Cerebellar cortex (tissue), 1 donor: ENCODE measurements around the gene SCFD2.
"Not testable (repeated sequence)": the region's sequence is repeated elsewhere in the genome, so short reads cannot be mapped to it uniquely, and the experiment has no call there.

ENCODE experiments used
- DNase-seq: peaks from one replicate; pipeline ENCODE4 v3.0.0-alpha.2; 2015; ENCODE audit warnings: low spot score

The SCFD2 gene

DNA sequence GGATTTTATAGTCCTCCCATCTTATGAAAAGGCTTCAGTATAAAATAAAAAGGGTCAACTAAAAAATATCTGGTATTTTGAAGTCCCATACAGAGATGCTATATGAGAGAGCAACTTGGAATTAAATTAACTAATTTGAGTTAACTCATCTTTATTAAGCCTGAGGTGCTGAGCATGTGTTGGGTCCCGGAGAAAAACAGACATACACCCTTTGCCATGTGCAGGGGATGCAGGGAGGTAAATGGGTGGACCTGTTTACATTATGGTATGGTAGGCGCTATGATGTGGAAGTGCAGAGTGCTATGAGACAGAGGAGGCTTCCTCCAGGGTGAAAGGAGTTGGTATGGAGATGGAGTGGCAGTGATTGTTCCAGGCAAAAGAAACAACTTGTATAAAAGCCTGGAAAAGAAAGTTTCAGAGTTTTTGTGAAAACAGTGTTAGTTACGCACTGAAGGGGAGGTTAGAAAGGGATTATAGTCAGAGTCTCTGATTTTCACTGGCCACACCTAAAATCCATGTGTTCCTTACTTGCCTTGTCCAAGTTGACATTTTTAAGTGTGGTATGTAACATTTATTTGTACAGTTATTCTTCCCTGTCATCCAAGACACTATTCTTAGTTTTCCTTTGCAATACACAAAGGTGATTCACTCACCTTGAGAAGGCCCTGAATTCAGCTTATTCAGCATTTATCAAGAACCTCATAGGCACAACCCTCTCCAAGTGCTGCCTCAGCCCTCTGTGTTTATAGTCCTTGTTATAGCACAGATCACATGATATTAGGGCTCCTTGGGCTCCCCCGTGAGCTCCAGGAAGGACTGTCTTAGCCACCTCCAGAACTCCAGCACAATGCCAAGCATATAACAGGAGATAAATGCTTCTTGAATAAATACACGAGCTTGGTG is 351.7 kb downstream of the SCFD2 start:
- DNase-seq, result no peak

- no peak for DNase-seq
Measured at GRCh38 chr4:53012738-53013137, 353.1 kb downstream of the SCFD2 start.

GRCh38 chr4:53011259-53011905 is 354.5 kb downstream of the SCFD2 start:
- DNase-seq, result no peak

DNA sequence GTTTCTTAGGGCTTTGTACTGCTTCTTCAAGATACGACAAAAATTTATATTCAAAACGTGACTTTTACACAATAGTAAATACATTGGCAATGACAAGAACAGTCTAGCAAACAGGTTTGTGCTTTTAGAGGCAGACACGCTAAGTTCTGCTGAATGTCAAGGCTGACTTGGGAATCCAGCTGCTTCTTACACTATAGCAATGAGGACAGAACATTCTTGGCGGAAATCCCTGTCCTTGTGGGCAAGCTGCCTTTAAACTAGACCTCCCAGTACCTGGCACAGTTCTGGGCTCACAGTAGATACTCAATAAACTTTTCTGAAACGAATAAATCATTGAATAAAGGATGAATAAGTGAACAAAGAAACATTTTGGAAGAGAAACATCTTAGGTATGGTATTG is 355.5 kb downstream of the SCFD2 start:
- no peak for DNase-seq

- DNase-seq, result no peak
Measured at GRCh38 chr4:53009824-53010223, 356.0 kb downstream of the SCFD2 start.

DNA sequence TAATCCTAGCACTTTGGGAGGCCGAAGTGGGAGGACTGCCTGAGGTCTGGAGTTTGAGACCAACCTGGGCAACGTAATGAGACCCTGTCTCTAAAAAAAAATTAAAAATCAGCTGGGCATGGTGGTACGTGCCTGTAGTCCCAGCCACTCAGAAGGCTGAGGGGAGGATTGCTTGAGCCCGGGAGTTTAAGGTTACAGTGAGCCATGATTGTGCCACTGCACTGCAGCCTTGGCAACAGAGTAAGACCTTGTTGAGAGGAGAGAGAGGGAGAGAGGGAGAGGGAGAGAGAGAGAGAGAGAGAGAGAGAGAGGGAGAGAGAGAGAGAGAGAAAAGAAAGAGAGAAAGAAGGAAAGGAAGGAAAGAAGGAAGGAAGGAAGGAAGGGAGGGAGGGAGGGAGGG is 358.8 kb downstream of the SCFD2 start:
- DNase-seq, result no peak

DNA sequence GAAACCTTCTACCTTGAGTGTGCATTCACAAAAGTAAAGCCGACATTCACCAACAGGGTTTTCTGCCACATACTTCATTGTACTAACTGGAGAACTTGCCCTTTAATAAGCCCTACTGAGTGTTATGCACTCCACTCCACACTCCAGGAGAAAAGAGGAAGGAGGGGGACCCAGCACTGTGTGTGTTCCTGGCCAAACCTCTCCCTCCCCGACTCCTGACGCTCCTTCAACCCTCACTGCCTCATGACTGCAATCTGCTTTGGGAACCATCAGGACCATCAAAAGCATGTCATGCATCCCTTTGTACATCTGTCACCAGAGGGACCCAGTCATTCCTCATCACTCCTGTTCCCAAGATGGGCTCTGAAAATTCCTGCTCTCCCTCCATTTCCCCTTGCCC is 360.1 kb downstream of the SCFD2 start:
- no peak for DNase-seq

DNA sequence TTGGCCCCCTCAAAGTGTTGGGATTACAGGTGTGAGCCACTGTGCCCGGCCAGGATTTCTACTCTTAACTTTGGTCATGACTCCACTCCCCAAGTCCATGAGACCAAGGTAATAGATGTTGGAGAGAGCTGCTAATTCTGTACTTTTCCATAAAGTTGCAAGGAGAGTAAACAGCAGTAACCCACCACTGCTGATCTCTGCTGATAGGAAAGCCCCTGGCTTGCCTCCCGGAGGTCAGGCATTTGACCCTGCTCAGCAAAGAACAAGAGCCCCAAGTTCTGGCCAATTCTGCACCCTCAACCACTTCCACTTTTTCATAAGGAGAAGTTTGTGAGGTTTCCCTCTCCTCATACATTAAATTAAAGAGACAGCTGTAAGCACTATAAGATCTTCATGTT is 360.7 kb downstream of the SCFD2 start:
- no peak for DNase-seq

GRCh38 chr4:53004497-53005148 is 361.2 kb downstream of the SCFD2 start:
- DNase-seq, result no peak

- no peak for DNase-seq
Measured at GRCh38 chr4:53003959-53004358, 361.9 kb downstream of the SCFD2 start.

- no peak for DNase-seq
Measured at GRCh38 chr4:53000560-53000959, 365.3 kb downstream of the SCFD2 start.

DNA sequence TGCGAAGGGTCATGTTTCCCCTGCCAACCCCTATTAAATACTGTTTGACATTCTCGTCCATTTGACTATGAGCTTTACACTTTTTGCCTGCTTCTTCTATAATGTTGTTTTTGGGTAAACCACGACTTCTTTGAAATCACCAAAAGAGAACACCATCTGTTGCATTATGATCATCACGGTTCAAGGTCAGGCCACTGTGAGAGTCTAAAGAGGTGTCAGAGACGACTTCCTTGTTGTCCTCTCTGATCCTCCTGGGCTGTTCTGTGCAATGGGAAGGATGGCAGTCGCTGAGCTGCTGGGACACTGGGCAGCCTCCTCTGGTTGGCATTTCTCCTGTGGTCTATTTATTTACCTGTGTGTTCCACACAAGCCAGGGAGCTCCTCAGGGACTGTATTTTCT is 366.2 kb downstream of the SCFD2 start:
- no peak for DNase-seq

DNA sequence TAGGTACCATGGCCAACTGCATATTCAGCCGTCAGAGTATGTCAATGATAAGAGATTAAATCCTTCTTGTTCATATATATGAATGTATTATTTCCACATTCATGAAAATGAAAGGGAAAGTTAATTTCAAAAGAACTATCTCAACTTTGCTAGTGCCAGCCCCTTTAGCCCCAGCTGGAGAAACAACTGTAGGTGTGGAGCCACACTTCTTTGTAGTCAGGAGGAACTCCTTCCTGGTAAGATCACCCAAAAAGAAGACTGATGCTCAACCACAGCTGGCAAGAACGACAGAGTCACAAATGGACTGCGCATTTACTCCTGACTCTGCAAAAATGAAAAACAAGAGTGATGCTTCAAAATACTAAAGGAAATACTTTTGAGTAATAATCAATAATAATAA is 367.4 kb downstream of the SCFD2 start:
- no peak for DNase-seq

DNA sequence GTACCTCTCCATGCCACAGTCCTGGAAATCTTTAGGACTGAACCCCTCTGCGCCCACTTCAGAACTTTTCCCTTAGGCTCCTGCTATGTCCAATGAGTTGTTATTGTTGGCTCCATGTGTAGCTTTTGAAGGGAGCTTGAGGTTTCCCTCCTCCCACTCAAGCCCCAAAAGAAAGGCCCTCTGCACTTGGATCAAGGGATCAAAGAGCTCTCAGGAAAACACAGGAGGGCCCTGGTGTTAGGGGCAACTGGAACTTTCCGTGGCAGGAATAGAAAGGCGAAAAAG is 368.8 kb downstream of the SCFD2 start:
- DNase-seq, result no peak

DNA sequence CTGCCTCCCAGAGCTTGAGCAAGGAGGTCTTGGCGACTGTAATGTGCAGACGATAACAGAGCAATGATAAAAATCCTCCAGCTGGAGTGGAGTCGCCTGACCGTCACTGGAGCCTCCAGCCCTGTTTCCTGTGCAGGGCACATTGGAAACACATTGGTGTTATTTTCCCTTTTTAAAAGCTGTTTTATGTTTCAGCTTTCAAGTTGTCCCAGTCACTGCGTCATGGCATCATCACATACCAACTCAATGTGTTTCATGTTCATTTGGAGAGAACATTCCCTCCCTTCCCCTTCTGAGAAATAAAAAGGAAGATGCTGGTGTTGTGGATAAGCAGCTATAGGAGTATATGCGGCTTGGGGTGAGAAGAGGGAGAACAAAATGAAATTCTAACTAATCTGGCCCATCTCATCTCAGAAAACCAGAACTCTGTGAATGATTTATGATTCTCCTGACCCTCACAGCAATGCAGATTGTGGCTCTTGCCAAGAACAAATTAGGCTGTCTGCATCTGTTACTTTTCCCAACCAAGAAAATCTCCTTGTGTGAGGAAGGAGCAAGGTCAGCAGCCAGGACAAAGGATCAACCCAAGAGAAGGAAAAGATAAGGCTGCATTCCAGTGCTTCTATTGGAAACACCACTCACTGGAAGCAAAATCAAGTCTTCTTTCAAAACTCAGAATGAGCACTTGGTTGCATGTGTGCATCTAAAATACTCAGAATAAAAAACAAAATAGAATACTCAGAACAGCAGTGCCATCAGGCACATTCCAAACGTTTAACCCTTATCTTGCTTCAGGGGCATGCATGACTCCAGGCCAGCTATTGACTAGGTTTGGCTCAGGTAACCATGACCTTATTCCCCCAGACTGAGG is 369.4 kb downstream of the SCFD2 start:
- DNase-seq, result no peak

GRCh38 chr4:52995360-52996030 is 370.4 kb downstream of the SCFD2 start:
- DNase-seq, result no peak

DNA sequence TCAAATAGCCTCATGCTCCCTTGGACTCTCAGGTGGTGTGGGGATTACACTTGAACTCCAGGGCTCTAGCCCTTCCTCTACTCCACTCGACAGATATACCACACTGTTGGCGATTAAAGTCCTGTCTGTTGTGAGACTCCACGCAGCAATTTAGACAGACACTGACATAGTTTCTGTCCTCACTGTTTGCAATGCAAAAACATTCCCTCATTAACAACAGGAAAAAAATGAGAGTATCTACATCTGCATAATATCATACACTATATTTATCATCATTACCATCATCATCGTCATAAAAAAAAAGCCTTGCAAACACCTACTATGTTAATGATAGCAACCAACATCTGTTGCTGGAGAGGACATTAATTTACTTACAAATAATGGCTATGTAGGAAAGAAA is 371.3 kb downstream of the SCFD2 start:
- no peak for DNase-seq

DNA sequence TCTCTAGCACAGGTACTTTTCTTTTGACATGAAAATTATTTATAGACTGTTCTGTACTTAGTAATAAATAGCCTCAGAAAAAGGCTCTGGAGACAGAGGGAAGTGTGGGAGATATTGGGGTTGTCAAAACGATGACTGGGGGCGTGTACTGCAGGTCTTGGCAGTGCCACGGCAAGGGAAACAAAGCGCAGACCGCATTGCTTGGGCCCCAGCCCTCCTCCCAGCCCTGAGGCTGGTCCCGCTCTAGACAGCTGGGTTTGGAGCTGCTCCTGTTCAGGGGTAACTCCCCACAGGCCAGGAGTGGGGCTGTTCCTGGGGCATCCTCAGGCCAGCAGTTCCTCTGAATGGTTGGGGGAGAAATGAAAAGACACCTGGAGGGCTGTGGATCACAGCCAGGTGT is 372.1 kb downstream of the SCFD2 start:
- DNase-seq, result no peak

GRCh38 chr4:52992551-52992950 is 373.3 kb downstream of the SCFD2 start:
- DNase-seq, result not testable (repeated sequence)

GRCh38 chr4:52991472-52991871 is 374.4 kb downstream of the SCFD2 start:
- no peak for DNase-seq

- DNase-seq, result no peak
Measured at GRCh38 chr4:52990706-52991105, 375.2 kb downstream of the SCFD2 start.

DNA sequence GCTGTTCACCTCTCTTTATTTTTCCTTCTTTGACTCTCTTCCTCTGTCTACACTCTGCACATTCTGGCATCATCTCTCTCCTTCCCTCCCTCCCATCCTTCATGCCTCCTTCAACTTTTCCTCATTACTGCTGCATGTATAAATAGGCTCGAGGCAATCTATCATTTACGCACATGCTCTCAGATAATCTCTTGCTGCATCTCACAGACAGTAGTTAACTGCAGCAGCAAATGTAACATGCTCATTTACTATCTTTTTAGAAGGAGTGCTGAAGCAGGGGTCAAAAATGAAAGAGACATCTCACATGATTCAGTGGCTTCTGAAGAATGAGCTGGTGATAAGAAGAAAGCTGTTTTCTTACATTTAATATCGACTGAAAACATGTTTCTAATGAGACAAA is 376.0 kb downstream of the SCFD2 start:
- no peak for DNase-seq
